Right ventricle myocardium inferior (tissue), 1 donor: Measurements from ENCODE around the gene EBF3. TPM values are rescaled to one million over a fixed set of nuclear protein-coding genes. Genes with fewer than 3 reads are reported as not detected.

Source experiments
- microRNA-seq: library from miRNA; unstranded; fragments of <30 nt; microRNA quantifications from one replicate; pipeline ENCODE4 v1.2.0, GENCODE V29; 2020
- total RNA-seq: library from RNA; stranded (reverse); fragmentation: NEBNext Ultra II Directional; extraction: Animal tissue kit (Norgen Biotek cat#: 25700); gene quantifications from one replicate; pipeline ENCODE4 v1.2.1, GENCODE V29; 2021
- donor health status: DM: no; HTN: yes; CAD: no; lungs with severe emphysema.

EBF3 gene
- total RNA-seq, 1 donor from 2014 or later: 7.9 TPM

Small RNA genes within 50 kb of the gene (microRNA-seq; reads per million reads assigned to microRNA genes)
- not detected for gene MIR4297

Other genes starting within 250 kb of the EBF3 start
- 1.4 TPM for gene C10orf143, start 146.6 kb upstream of the EBF3 start, total RNA-seq
- gene GLRX3, start 172.1 kb upstream of the EBF3 start, total RNA-seq: 74.3 TPM